ENCODE data around the gene PRICKLE2. TPM values are rescaled to one million over a fixed set of nuclear protein-coding genes. Genes with fewer than 3 reads are reported as not detected.

The PRICKLE2 gene
- total RNA-seq, 1 donor from 2014 or later = 43.5 TPM

- H3K27ac ChIP-seq = no peak overlapping the region
- ATAC-seq = no peak
- intact Hi-C loops (cut with DNase I) = no loop called here
Measured at GRCh38 chr3:64086479-64087252, 138.6 kb downstream of the PRICKLE2 start.

GRCh38 chr3:64084640-64085039 lies 140.6 kb downstream of the PRICKLE2 start:
- H3K4me3 ChIP-seq = no peak overlapping the region
- no peaks in the 10 kb centered on the region for H3K9me3 ChIP-seq
- ATAC-seq (no peak), DNase-seq (no peak)
- no peak overlapping the region for H3K27ac ChIP-seq
- H3K27me3 ChIP-seq (ENCODE audit: low read depth) = no peaks in the 10 kb centered on the region
- no peak for TF ChIP-seq CTCF (IDR thresholded peaks at IDR 0.05)
- intact Hi-C loops (cut with DNase I) = no loop called here
- peaks cover 6% of the 10 kb centered on the region for H3K4me1 ChIP-seq
- H3K36me3 ChIP-seq = no peaks in the 10 kb centered on the region

More at GRCh38 chr3:64086479-64087252, 138.6 kb downstream of the PRICKLE2 start:
- Histone ChIP-seq H3K4me1 (peaks cover 6% of the 10 kb centered on the region), H3K27me3 (ENCODE audit: low read depth) (no peaks in the 10 kb centered on the region), H3K36me3 (no peaks in the 10 kb centered on the region), H3K9me3 (no peaks in the 10 kb centered on the region), H3K4me3 (no peak overlapping the region)
- no peak for DNase-seq
- no peak for TF ChIP-seq CTCF (IDR thresholded peaks at IDR 0.05)

- intact Hi-C loops (cut with DNase I) = no loop called here
- no peak overlapping the region for H3K4me3 ChIP-seq
- H3K36me3 ChIP-seq = no peaks in the 10 kb centered on the region
- H3K27ac ChIP-seq = no peak overlapping the region
- no peak for DNase-seq
- H3K27me3 ChIP-seq (ENCODE audit: low read depth) = no peaks in the 10 kb centered on the region
- H3K4me1 ChIP-seq = peaks cover under 1% of the 10 kb centered on the region
- no peaks in the 10 kb centered on the region for H3K9me3 ChIP-seq
- ATAC-seq = no peak
- TF ChIP-seq CTCF (IDR thresholded peaks at IDR 0.05) = no peak
Measured at GRCh38 chr3:64083575-64083974, 141.7 kb downstream of the PRICKLE2 start.

- H3K4me1 ChIP-seq = no peaks in the 10 kb centered on the region
- no peaks in the 10 kb centered on the region for H3K36me3 ChIP-seq
- DNase-seq (no peak), ATAC-seq (no peak)
- H3K27me3 ChIP-seq (ENCODE audit: low read depth) = no peaks in the 10 kb centered on the region
- intact Hi-C loops (cut with DNase I) = no loop called here
- TF ChIP-seq CTCF (IDR thresholded peaks at IDR 0.05) = no peak
- H3K9me3 ChIP-seq = no peaks in the 10 kb centered on the region
- H3K27ac ChIP-seq = no peak overlapping the region
- no peak overlapping the region for H3K4me3 ChIP-seq
Measured at GRCh38 chr3:64082961-64083541, 142.2 kb downstream of the PRICKLE2 start.

GRCh38 chr3:64082411-64082810 lies 142.9 kb downstream of the PRICKLE2 start:
- H3K9me3 ChIP-seq = no peaks in the 10 kb centered on the region
- H3K36me3 ChIP-seq = no peaks in the 10 kb centered on the region
- DNase-seq (no peak), ATAC-seq (no peak)
- no peaks in the 10 kb centered on the region for H3K27me3 ChIP-seq (ENCODE audit: low read depth)
- H3K27ac ChIP-seq = no peak overlapping the region
- H3K4me1 ChIP-seq = no peaks in the 10 kb centered on the region
- intact Hi-C loops (cut with DNase I) = no loop called here
- H3K4me3 ChIP-seq = no peak overlapping the region
- TF ChIP-seq CTCF (IDR thresholded peaks at IDR 0.05) = no peak
